ENCODE data around the gene SERPINA1.
"Not testable (repeated sequence)": the region's sequence is repeated elsewhere in the genome, so short reads cannot be mapped to it uniquely, and the experiment has no call there.

The SERPINA1 gene

GRCh38 chr14:94346065-94346786, 42.2 kb downstream of the SERPINA1 start:
- DNase-seq (ENCODE audit: low read depth in 2 of 2): not testable (repeated sequence)

GRCh38 chr14:94345344-94346064, 42.9 kb downstream of the SERPINA1 start:
- DNase-seq (ENCODE audit: low read depth in 2 of 2): peak; percentile 79 to 81

GRCh38 chr14:94344389-94344788, 44.0 kb downstream of the SERPINA1 start:
- DNase-seq (ENCODE audit: low read depth in 2 of 2): no peak

- no peak for DNase-seq (ENCODE audit: low read depth in 2 of 2)
Observed at GRCh38 chr14:94343238-94344005, 45.0 kb downstream of the SERPINA1 start.

GRCh38 chr14:94342334-94342934, 46.0 kb downstream of the SERPINA1 start:
- peak; percentile 99 for DNase-seq (ENCODE audit: low read depth in 2 of 2)

GRCh38 chr14:94341656-94342333, 46.6 kb downstream of the SERPINA1 start:
- peak in 1 of 2 experiments; percentile 12 for DNase-seq (ENCODE audit: low read depth in 2 of 2)

- no peak for DNase-seq (ENCODE audit: low read depth in 2 of 2)
Observed at GRCh38 chr14:94340533-94340932, 47.9 kb downstream of the SERPINA1 start.

- DNase-seq (ENCODE audit: low read depth in 2 of 2): no peak
Observed at GRCh38 chr14:94338023-94338422, 50.4 kb downstream of the SERPINA1 start.

GRCh38 chr14:94337274-94337673, 51.1 kb downstream of the SERPINA1 start:
- DNase-seq (ENCODE audit: low read depth in 2 of 2): no peak

GRCh38 chr14:94334872-94335271, 53.5 kb downstream of the SERPINA1 start:
- no peak for DNase-seq (ENCODE audit: low read depth in 2 of 2)

- DNase-seq (ENCODE audit: low read depth in 2 of 2): no peak
Observed at GRCh38 chr14:94332587-94332986, 55.8 kb downstream of the SERPINA1 start.

GRCh38 chr14:94332063-94332583, 56.3 kb downstream of the SERPINA1 start:
- no peak for DNase-seq (ENCODE audit: low read depth in 2 of 2)

GRCh38 chr14:94331462-94331861, 56.9 kb downstream of the SERPINA1 start:
- no peak for DNase-seq (ENCODE audit: low read depth in 2 of 2)

- DNase-seq (ENCODE audit: low read depth in 2 of 2): no peak
Observed at GRCh38 chr14:94330857-94331256, 57.5 kb downstream of the SERPINA1 start.

GRCh38 chr14:94330432-94330831, 58.0 kb downstream of the SERPINA1 start:
- no peak for DNase-seq (ENCODE audit: low read depth in 2 of 2)

- no peak for DNase-seq (ENCODE audit: low read depth in 2 of 2)
Observed at GRCh38 chr14:94329857-94330256, 58.5 kb downstream of the SERPINA1 start.

GRCh38 chr14:94328196-94328595, 60.2 kb downstream of the SERPINA1 start:
- DNase-seq (ENCODE audit: low read depth in 2 of 2): no peak

All from fibroblast of skin of left quadriceps (primary cell).